GM21737 (cell line): ENCODE measurements around the gene PEX11G.
"Not testable (repeated sequence)": the region's sequence is repeated elsewhere in the genome, so short reads cannot be mapped to it uniquely, and the experiment has no call there.

Source experiments
- ATAC-seq: cut with Tn5 transposase; IDR thresholded peaks from one replicate; pipeline ENCODE4 v1.9.1; 2021; ENCODE audit warnings: mild to moderate bottlenecking, moderate library complexity; ENCODE audit not compliant: unreplicated experiment

The PEX11G gene

DNA sequence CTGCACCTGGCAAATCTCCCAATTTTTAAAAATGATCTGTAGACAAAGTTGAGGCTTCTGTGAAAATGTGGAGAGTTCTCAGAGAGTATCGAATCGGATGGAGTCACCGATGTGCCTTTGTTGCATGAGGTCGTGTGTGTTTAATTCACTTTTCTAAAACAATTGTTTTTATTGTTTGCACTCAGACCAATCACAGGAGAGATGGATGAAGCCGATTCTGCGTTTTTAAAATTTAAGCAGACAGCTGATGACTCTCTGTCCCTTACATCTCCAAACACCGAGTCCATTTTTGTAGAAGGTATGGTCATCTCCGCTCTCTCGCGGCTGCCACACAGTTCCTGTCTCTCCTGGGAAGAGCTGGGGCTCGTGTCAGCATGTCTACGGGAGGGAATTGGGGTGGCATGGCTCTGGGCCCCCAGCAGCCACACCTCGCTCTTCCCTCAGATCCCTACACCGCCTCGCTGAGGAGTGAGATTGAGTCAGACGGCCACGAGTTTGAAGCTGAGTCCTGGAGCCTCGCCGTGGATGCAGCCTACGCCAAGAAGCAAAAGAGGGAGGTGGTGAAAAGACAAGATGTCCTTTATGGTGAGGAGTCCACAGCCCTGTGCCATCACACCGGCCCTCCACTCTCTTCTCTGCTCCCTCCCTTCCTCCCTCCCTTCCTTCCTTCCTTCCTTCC lies 47.2 kb downstream of the PEX11G start:
- no peak for ATAC-seq

- no peak for ATAC-seq
Observed at GRCh38 chr19:7440188-7440975, 48.5 kb downstream of the PEX11G start.

DNA sequence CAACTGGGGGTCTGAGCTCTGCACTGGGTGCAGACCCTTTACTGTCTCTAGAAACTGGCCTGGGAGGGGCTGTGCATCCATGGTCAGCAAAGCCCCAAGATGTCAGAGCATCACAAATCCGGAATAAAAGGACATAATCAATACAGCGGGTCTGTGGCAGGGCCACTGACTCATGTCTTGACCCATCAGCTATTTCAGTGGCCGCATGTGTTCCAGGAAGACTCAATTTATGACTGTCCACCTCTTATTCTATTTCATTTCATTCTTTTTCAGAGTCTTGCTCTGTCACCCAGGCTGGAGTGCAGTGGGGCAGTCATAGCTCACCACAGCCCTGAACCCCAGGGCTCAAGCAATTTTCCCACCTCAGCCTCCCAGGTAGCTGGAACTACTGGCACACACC lies 53.2 kb downstream of the PEX11G start:
- no peak for ATAC-seq

DNA sequence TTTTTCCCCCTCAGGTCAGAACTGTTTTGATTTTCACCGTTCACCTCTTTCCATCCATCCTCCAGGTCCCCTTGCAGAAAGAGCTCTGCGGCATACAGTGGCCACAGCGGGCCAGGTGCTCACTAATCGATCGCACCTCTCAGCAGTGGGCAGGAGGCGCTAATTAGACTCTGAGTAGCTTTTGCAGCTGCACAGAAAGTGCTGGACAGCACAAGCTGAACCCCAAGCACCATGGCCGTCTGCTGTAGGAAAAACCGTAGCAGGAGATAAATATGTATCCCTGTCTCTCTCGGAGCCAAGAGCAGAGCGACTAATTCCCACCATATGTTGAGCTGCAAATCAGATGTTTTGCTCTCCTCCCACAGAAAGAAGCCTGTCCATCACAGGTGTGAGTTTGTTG lies 54.4 kb downstream of the PEX11G start:
- no peak for ATAC-seq

- not testable (repeated sequence) for ATAC-seq
Observed at GRCh38 chr19:7433456-7433855, 55.4 kb downstream of the PEX11G start.

DNA sequence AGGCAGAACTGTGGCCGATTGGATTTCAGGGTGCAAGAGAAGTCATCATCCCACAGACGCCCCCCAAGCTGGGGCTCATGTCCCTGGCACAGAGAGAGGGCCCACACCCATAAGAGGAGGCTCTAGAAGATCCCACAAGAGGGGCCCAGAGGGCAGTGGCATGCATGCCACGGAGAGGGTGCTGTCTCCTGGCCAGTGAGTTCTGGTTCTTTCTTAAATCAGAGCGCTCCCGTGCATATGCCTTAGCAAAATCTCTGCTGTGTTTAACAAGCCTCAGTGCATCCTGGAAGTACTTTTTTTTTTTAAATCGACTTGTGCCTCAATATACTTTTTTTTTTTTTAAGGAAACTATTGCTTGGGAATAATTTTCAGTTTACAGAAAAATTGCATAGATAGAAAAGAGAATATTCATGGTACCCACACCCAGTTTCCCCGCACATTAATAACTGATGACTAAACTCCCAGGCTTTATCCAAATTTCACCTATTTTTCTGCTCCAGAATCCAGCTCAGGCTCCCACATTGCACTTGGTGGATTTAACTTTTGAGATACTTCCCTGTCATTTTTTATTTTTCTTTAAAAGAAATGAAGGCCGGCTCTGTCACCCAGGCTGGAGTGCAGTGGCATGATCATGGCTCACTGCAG lies 59.1 kb downstream of the PEX11G start:
- ATAC-seq = no peak

DNA sequence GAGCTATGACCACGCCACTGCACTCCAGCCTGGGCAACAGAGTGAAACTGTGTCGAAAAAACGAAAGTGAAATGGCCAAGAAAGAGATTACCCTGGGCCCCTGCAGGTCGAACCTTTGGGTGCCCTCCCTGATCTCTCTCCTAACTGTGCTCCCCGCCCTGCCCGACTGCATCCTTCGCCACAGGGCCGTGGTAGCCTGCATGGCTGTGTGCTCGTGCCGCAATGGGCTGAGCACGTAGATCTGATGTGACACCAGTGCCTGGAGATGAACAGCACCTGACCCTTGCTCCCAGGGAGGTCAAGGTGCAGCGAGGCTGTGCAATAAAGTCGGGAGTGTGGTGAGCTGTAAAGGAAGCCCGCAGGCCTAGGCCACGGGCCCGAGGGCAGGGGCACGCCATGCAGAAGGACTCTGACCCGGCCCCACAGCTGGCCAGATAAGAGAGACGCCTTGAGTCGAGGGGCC lies 60.2 kb downstream of the PEX11G start:
- no peak for ATAC-seq

- no peak for ATAC-seq
Observed at GRCh38 chr19:7427944-7428343, 60.9 kb downstream of the PEX11G start.

DNA sequence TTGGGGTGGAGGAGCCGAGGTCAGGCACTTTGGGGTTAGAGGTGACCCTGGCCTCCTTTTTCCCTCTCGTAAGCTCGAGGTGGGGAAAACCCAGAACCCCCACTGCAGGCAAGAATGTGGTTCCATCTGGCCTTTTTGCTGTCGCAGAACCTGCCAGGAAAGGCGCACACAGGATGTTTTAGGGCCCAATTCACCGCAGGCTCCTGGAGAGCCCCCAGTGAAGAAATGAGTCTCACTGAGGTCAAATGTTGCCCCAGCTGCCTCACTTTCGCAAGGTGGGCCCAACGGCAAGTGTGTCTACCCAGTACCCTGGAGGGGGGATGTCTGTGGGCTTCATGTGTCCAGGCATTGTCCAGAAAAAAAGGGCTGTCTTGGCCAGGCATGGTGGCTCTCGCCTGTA lies 61.8 kb downstream of the PEX11G start:
- ATAC-seq = no peak
